K562 (cell line): ENCODE measurements around the gene ENTREP3. TPM values are rescaled to one million over a fixed set of nuclear protein-coding genes. Genes with fewer than 3 reads are reported as not detected.

ENCODE experiments used
- CBX2 ChIP-seq: fragments of 200-600 bp; sonication (generic); IDR thresholded peaks from one replicate; pipeline ENCODE4 v1.6.1; 2012; ENCODE audit warnings: mild to moderate bottlenecking, low read length, inconsistent platforms; ENCODE audit not compliant: insufficient read depth, poor library complexity, severe bottlenecking
- EP400 ChIP-seq: fragments of 450-650 bp; IDR thresholded peaks from 2 replicates; pipeline ENCODE4 v1.6.1; 2017; ENCODE audit warnings: antibody characterized with exemption, mild to moderate bottlenecking, moderate library complexity
- GABPB2 ChIP-seq: fragments of 250-450 bp; sonication (Bioruptor Pico); conservative IDR thresholded peaks from 2 replicates; pipeline ENCODE4 v1.5.1; 2021; ENCODE audit warnings: mild to moderate bottlenecking
- GATAD2A ChIP-seq: fragments of 450-650 bp; IDR thresholded peaks from 2 replicates; pipeline ENCODE4 v1.6.1; 2017
- HSF4 ChIP-seq: fragments of 250-450 bp; sonication (Bioruptor Pico); IDR thresholded peaks from 2 replicates; pipeline ENCODE4 v2.1.2; 2022; ENCODE audit warnings: mild to moderate bottlenecking, moderate library complexity, borderline replicate concordance
- IRF2 ChIP-seq: sonication (generic); formaldehyde crosslinking; IDR thresholded peaks from 2 replicates; pipeline ENCODE4 v1.8.1; 2022; ENCODE audit warnings: mild to moderate bottlenecking, missing genetic modification reagents
- KDM5B ChIP-seq: fragments of 200-600 bp; sonication (generic); IDR thresholded peaks from 2 replicates; pipeline ENCODE4 v1.6.1; 2012; ENCODE audit warnings: low read depth, mild to moderate bottlenecking, moderate library complexity, low read length, control low read depth, inconsistent platforms; ENCODE audit not compliant: insufficient replicate concordance
- NEUROD1 ChIP-seq: fragments of 150-350 bp; IDR thresholded peaks from 2 replicates; pipeline ENCODE4 v1.6.1; 2014; ENCODE audit warnings: borderline replicate concordance, low read length, low read depth; ENCODE audit not compliant: partially characterized antibody
- PCBP2 ChIP-seq: fragments of 200-400 bp; formaldehyde crosslinking; IDR thresholded peaks from 2 replicates; pipeline ENCODE4 v1.6.1; 2018; ENCODE audit warnings: low read length, low read depth, mild to moderate bottlenecking, moderate library complexity; ENCODE audit not compliant: poor library complexity, severe bottlenecking
- POLR3A ChIP-seq: IDR thresholded peaks from 2 replicates; pipeline ENCODE4 v1.6.1; 2011; ENCODE audit warnings: borderline replicate concordance, mild to moderate bottlenecking, moderate library complexity; ENCODE audit not compliant: insufficient read length, insufficient read depth; ENCODE audit errors: extremely low read depth
- PURB ChIP-seq: sonication (generic); formaldehyde crosslinking; IDR thresholded peaks from 2 replicates; pipeline ENCODE4 v1.9.0; 2021; ENCODE audit warnings: low read depth, mild to moderate bottlenecking, missing genetic modification reagents
- RFX5 ChIP-seq: IDR thresholded peaks from 2 replicates; pipeline ENCODE4 v1.6.1; 2011; ENCODE audit warnings: low read depth, mild to moderate bottlenecking, improper control_type of control experiment, low read length
- TBL1XR1 ChIP-seq, 2 experiments: IDR thresholded peaks; 2 replicates each; pipeline ENCODE4 v1.6.1; 2012; ENCODE audit warnings: improper control_type of control experiment in 2 of 2, low read length in 2 of 2, mild to moderate bottlenecking in 1 of 2
- ZBTB7A ChIP-seq: IDR thresholded peaks from 2 replicates; pipeline ENCODE4 v1.6.1; 2011; ENCODE audit warnings: low read depth, mild to moderate bottlenecking, low read length, moderate library complexity, borderline replicate concordance; ENCODE audit not compliant: control insufficient read depth
- ZNF444 ChIP-seq: fragments of 250-450 bp; sonication (Bioruptor Pico); IDR thresholded peaks from 2 replicates; pipeline ENCODE4 v1.4.0; 2020; ENCODE audit warnings: mild to moderate bottlenecking, moderate library complexity
- ZNF507 ChIP-seq: conservative IDR thresholded peaks from 2 replicates; pipeline ENCODE4 v1.6.1; 2017; ENCODE audit warnings: missing genetic modification characterization, missing compliant biosample characterization
- ZNF644 ChIP-seq: fragments of 200-800 bp; sonication (Bioruptor generic); IDR thresholded peaks from 2 replicates; pipeline ENCODE4 v1.6.1; 2016; ENCODE audit warnings: low read depth, missing genetic modification characterization, missing compliant biosample characterization
- polyA plus RNA-seq, 8 experiments: library from polyadenylated mRNA; depleted of rRNA in 4 of 8; stranded (reverse) in 5 of 8; unstranded in 3 of 8; fragments of >200 nt; fragmentation: Nextera tagmentation in 2 of 8; fragmentation: Illumina TruSeq in 1 of 8; extraction: Ambion mirVana in 2 of 8; extraction: Trizol in 1 of 8; gene quantifications; 2 replicates each; pipeline versions ENCODE4 v1.2.1 to v1.2.3, GENCODE V29; 2011 to 2014; ENCODE audit warnings: inconsistent platforms in 1 of 8, missing spikeins in 1 of 8
- total RNA-seq, 7 experiments: library from RNA; depleted of rRNA in 6 of 7; stranded (reverse); fragments of >200 nt in 6 of 7; fragmentation: Illumina TruSeq in 2 of 7; extraction: Trizol in 2 of 7; gene quantifications; 2 replicates each; pipeline versions ENCODE4 v1.2.1 to v1.2.3, GENCODE V29; 2011 to 2021; ENCODE audit warnings: low replicate concordance in 1 of 7
- TF ChIP-seq, protein P1 (sequence below): fragments of 450-650 bp; formaldehyde crosslinking; IDR thresholded peaks from 2 replicates; pipeline ENCODE4 v1.4.0; 2020; ENCODE audit warnings: mild to moderate bottlenecking, moderate library complexity
- TF ChIP-seq, protein P2 (sequence below): sonication (generic); formaldehyde crosslinking; IDR thresholded peaks from 2 replicates; pipeline ENCODE4 v1.8.1; 2022; ENCODE audit warnings: missing genetic modification reagents
- TF ChIP-seq, protein P3 (sequence below): fragments of 450-650 bp; formaldehyde crosslinking; IDR thresholded peaks from 2 replicates; pipeline ENCODE4 v1.4.0; 2020; ENCODE audit warnings: mild to moderate bottlenecking

The ENTREP3 gene
- total and polyA plus RNA-seq, 9 of the 15 experiments (the other 6 are each of a cell fraction or from before 2014, with no cell fraction given) = 1.9 to 41.8 (median 5.9) TPM

DNA sequence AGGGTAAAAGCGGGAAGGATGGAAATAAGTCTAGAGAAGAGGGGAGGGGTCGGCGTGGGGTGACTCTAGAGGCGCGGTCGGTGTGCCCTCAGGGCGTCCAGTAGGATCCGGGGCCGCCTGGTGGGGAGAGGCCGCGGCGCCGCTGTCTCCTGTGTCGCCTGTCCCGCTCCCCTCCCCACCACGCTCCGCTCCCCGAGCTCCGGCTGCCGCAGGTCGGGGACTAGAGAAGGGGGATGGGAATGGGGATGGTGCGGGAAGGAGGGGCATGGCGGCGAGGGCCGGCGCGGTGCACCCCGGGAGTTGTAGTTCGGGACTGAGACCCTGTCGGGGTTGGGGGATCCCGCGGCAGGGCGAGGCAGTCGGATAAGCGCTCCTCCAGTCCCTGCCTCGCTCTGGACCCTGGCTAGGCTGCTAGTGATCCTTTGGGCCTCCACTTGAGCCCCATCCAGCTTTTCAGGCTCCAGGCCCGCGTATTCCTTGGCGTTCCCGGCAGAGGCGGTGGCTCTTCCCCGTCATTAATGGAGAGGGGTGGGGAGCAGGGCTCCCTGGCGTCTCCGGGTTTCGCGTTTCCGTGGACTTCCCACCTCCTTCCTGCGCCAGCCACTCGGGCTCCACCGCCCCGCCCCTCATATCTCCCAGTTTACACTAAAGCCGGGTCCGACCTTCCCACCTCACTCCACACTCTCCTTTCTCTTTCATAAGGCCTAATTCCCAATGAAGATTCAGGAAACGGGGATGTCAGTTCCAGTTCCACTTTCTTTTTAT, at the start of gene ENTREP3 (continued):
- TF ChIP-seq GABPB2 (no peak), TBL1XR1 (IDR thresholded peaks at IDR 0.05; ENCODE audit: low read length in 2 of 2) (no peak), ZNF644 (tag) (no peak), POLR3A (no peak), ZNF444 (CRISPR knock-in tag) (peak; percentile 98), PURB (CRISPR knock-in tag) (no peak), GATAD2A (no peak), RFX5 (no peak), PCBP2 (no peak), HSF4 (no peak), NEUROD1 (peak; percentile 22), KDM5B (no peak), ZBTB7A (peak; percentile 82), EP400 (peak; percentile 75), ZNF507 (no peak), IRF2 (no peak), CBX2 (no peak)
- TF ChIP-seq, protein P1, sequence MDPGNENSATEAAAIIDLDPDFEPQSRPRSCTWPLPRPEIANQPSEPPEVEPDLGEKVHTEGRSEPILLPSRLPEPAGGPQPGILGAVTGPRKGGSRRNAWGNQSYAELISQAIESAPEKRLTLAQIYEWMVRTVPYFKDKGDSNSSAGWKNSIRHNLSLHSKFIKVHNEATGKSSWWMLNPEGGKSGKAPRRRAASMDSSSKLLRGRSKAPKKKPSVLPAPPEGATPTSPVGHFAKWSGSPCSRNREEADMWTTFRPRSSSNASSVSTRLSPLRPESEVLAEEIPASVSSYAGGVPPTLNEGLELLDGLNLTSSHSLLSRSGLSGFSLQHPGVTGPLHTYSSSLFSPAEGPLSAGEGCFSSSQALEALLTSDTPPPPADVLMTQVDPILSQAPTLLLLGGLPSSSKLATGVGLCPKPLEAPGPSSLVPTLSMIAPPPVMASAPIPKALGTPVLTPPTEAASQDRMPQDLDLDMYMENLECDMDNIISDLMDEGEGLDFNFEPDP (CRISPR knock-in tag) = no peak
- TF ChIP-seq, protein P2, sequence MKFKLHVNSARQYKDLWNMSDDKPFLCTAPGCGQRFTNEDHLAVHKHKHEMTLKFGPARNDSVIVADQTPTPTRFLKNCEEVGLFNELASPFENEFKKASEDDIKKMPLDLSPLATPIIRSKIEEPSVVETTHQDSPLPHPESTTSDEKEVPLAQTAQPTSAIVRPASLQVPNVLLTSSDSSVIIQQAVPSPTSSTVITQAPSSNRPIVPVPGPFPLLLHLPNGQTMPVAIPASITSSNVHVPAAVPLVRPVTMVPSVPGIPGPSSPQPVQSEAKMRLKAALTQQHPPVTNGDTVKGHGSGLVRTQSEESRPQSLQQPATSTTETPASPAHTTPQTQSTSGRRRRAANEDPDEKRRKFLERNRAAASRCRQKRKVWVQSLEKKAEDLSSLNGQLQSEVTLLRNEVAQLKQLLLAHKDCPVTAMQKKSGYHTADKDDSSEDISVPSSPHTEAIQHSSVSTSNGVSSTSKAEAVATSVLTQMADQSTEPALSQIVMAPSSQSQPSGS (CRISPR knock-in tag) = no peak
- TF ChIP-seq, protein P3, sequence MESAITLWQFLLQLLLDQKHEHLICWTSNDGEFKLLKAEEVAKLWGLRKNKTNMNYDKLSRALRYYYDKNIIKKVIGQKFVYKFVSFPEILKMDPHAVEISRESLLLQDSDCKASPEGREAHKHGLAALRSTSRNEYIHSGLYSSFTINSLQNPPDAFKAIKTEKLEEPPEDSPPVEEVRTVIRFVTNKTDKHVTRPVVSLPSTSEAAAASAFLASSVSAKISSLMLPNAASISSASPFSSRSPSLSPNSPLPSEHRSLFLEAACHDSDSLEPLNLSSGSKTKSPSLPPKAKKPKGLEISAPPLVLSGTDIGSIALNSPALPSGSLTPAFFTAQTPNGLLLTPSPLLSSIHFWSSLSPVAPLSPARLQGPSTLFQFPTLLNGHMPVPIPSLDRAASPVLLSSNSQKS (CRISPR knock-in tag) = no peak
